Measurements from ENCODE around the gene RNF130. TPM values are rescaled to one million over a fixed set of nuclear protein-coding genes. Genes with fewer than 3 reads are reported as not detected.

Gene RNF130
- total and polyA plus RNA-seq, 9 of the 15 experiments (the other 6 are each of a cell fraction or from before 2014, with no cell fraction given) = 5.8 to 39.4 (median 27.1) TPM

DNA sequence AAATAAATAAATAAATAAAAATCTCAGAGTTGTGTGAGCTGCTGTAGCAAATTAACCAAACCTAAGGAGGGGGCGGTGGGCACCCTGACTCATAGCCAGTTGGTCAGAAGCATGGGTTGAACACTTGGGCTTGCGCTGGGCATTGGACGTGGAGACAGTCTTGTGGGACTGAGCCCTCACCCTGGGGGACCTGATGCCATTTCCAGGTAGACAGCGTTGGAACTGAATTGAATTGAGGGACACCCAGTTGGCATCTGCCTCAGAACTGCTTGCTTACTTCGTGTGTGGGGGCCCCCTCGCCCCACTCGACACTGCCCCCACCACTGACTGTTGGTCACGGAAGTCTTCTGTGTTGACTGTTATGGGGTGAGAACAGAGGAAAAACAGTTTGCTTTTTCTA is 144.9 kb downstream of the RNF130 start:
- Histone ChIP-seq H3K4me3 (no peak overlapping the region), H2AFZ (ENCODE audit: low read depth, low read length) (no peak overlapping the region), H3K79me2 (ENCODE audit: control insufficient read depth, insufficient read depth, low read length) (no peaks in the 10 kb centered on the region), H3K4me1 (replicated peaks in 1 of 2; ENCODE audit: control insufficient read depth in 2 of 2, insufficient read depth in 2 of 2, low read length in 2 of 2) (no peaks in the 10 kb centered on the region), H3K9me3 (replicated peaks; ENCODE audit: control insufficient read depth, insufficient read depth, low read depth, low read length) (no peaks in the 10 kb centered on the region), H3K9ac (ENCODE audit: insufficient read depth in 1 of 2, low read depth in 2 of 2, low read length in 2 of 2) (no peak overlapping the region), H3K9me1 (ENCODE audit: control insufficient read depth, insufficient read depth, low read length) (no peaks in the 10 kb centered on the region), H3K27ac (ENCODE audit: extremely low read depth, low read depth, low read length) (no peak overlapping the region), H3K36me3 (ENCODE audit: control insufficient read depth, insufficient read depth, low read length) (no peaks in the 10 kb centered on the region), H3K27me3 (ENCODE audit: control insufficient read depth in 2 of 2, insufficient read depth in 2 of 2, low read length in 2 of 2) (peaks cover 11 to 27% of the 10 kb centered on the region in 2 experiments; a peak in 3 of 5 replicates), H4K20me1 (replicated peaks; ENCODE audit: control insufficient read depth, insufficient read depth, low read length) (no peaks in the 10 kb centered on the region), H3K4me2 (ENCODE audit: insufficient read depth, low read length) (no peak overlapping the region)
- intact Hi-C loops (cut with micrococcal nuclease) = no loop called here
- FAIRE-seq (no peak), DNase-seq (ENCODE audit: extremely low read depth in 1 of 4, low spot score in 3 of 4) (no peak), ATAC-seq (no peak)
- BruUV-seq (replicated peaks) = no TSS peak
- in situ Hi-C loops (cut with MboI) = no loop called here
- WGBS (ENCODE audit: insufficient coverage, low coverage, missing lambda C conversion rate) = 17% methylated on average over 7 of the region's 8 CpGs
- POLR2A ChIA-PET = interaction anchor here (0.9 kb wide), 1 partner anchor 12 kb away, joined by 3 read pairs; no protein-coding TSS in a partner anchor
- CTCF ChIA-PET (ENCODE audit: low intra/inter-chr PET ratio) = no interaction called here
- TF ChIP-seq TBP (optimal IDR thresholded peaks at IDR 0.05; ENCODE audit: low read depth, low read length) (no peak), MXI1 (IDR thresholded peaks at IDR 0.05; ENCODE audit: low read depth, low read length) (no peak), TBL1XR1 (IDR thresholded peaks at IDR 0.05; ENCODE audit: low read length in 2 of 2) (no peak), ARNT (IDR thresholded peaks at IDR 0.05) (no peak), ZNF57 (CRISPR knock-in tag; IDR thresholded peaks at IDR 0.05) (no peak), FOSL1 (tag; conservative IDR thresholded peaks at IDR 0.05) (no peak), TCFL5 (CRISPR knock-in tag; conservative IDR thresholded peaks at IDR 0.05) (no peak), HNRNPUL1 (IDR thresholded peaks at IDR 0.05; ENCODE audit: low read length) (no peak), POLR3G (IDR thresholded peaks at IDR 0.05; ENCODE audit: extremely low read depth, insufficient read length, insufficient replicate concordance) (no peak)
- TF ChIP-seq, protein P1, sequence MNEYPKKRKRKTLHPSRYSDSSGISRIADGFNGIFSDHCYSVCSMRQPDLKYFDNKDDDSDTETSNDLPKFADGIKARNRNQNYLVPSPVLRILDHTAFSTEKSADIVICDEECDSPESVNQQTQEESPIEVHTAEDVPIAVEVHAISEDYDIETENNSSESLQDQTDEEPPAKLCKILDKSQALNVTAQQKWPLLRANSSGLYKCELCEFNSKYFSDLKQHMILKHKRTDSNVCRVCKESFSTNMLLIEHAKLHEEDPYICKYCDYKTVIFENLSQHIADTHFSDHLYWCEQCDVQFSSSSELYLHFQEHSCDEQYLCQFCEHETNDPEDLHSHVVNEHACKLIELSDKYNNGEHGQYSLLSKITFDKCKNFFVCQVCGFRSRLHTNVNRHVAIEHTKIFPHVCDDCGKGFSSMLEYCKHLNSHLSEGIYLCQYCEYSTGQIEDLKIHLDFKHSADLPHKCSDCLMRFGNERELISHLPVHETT (CRISPR knock-in tag; conservative IDR thresholded peaks at IDR 0.05 in 1 of 2, IDR thresholded peaks at IDR 0.05 in 1 of 2) = no peak
- TF ChIP-seq, protein P2, sequence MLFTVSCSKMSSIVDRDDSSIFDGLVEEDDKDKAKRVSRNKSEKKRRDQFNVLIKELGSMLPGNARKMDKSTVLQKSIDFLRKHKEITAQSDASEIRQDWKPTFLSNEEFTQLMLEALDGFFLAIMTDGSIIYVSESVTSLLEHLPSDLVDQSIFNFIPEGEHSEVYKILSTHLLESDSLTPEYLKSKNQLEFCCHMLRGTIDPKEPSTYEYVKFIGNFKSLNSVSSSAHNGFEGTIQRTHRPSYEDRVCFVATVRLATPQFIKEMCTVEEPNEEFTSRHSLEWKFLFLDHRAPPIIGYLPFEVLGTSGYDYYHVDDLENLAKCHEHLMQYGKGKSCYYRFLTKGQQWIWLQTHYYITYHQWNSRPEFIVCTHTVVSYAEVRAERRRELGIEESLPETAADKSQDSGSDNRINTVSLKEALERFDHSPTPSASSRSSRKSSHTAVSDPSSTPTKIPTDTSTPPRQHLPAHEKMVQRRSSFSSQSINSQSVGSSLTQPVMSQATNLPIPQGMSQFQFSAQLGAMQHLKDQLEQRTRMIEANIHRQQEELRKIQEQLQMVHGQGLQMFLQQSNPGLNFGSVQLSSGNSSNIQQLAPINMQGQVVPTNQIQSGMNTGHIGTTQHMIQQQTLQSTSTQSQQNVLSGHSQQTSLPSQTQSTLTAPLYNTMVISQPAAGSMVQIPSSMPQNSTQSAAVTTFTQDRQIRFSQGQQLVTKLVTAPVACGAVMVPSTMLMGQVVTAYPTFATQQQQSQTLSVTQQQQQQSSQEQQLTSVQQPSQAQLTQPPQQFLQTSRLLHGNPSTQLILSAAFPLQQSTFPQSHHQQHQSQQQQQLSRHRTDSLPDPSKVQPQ (CRISPR knock-in tag; IDR thresholded peaks at IDR 0.05; ENCODE audit: borderline replicate concordance) = no peak
- TF ChIP-seq, protein P3, sequence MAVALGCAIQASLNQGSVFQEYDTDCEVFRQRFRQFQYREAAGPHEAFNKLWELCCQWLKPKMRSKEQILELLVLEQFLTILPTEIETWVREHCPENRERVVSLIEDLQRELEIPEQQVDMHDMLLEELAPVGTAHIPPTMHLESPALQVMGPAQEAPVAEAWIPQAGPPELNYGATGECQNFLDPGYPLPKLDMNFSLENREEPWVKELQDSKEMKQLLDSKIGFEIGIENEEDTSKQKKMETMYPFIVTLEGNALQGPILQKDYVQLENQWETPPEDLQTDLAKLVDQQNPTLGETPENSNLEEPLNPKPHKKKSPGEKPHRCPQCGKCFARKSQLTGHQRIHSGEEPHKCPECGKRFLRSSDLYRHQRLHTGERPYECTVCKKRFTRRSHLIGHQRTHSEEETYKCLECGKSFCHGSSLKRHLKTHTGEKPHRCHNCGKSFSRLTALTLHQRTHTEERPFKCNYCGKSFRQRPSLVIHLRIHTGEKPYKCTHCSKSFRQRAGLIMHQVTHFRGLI (CRISPR knock-in tag; IDR thresholded peaks at IDR 0.05) = no peak
- TF ChIP-seq, protein P4, sequence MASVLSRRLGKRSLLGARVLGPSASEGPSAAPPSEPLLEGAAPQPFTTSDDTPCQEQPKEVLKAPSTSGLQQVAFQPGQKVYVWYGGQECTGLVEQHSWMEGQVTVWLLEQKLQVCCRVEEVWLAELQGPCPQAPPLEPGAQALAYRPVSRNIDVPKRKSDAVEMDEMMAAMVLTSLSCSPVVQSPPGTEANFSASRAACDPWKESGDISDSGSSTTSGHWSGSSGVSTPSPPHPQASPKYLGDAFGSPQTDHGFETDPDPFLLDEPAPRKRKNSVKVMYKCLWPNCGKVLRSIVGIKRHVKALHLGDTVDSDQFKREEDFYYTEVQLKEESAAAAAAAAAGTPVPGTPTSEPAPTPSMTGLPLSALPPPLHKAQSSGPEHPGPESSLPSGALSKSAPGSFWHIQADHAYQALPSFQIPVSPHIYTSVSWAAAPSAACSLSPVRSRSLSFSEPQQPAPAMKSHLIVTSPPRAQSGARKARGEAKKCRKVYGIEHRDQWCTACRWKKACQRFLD (CRISPR knock-in tag; IDR thresholded peaks at IDR 0.05) = no peak
- TF ChIP-seq, protein P5, sequence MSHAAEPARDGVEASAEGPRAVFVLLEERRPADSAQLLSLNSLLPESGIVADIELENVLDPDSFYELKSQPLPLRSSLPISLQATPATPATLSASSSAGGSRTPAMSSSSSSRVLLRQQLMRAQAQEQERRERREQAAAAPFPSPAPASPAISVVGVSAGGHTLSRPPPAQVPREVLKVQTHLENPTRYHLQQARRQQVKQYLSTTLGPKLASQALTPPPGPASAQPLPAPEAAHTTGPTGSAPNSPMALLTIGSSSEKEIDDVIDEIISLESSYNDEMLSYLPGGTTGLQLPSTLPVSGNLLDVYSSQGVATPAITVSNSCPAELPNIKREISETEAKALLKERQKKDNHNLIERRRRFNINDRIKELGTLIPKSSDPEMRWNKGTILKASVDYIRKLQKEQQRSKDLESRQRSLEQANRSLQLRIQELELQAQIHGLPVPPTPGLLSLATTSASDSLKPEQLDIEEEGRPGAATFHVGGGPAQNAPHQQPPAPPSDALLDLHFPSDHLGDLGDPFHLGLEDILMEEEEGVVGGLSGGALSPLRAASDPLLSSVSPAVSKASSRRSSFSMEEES (CRISPR knock-in tag; IDR thresholded peaks at IDR 0.05) = no peak
